Measurements from ENCODE around the gene GABBR2.

The GABBR2 gene

GRCh38 chr9:98565152-98566135 lies 143.3 kb downstream of the GABBR2 start:
- DNase-seq, result no peak

GRCh38 chr9:98564714-98565113 lies 144.0 kb downstream of the GABBR2 start:
- DNase-seq, result no peak

GRCh38 chr9:98563988-98564387 lies 144.7 kb downstream of the GABBR2 start:
- no peak for DNase-seq

GRCh38 chr9:98563212-98563907 lies 145.4 kb downstream of the GABBR2 start:
- no peak for DNase-seq

GRCh38 chr9:98559561-98559960 lies 149.2 kb downstream of the GABBR2 start:
- peak; percentile 10 to 24 for DNase-seq

GRCh38 chr9:98558575-98558974 lies 150.2 kb downstream of the GABBR2 start:
- DNase-seq, result no peak

- DNase-seq, result no peak
These were observed 152.2 kb downstream of the GABBR2 start for GRCh38 chr9:98556511-98556910.

- no peak for DNase-seq
These were observed 152.9 kb downstream of the GABBR2 start for GRCh38 chr9:98555651-98556465.

GRCh38 chr9:98554752-98555151 lies 154.0 kb downstream of the GABBR2 start:
- DNase-seq, result no peak

GRCh38 chr9:98552331-98552730 lies 156.4 kb downstream of the GABBR2 start:
- DNase-seq, result no peak

- peak in 1 of 2 experiments; percentile 69 for DNase-seq
These were observed 157.0 kb downstream of the GABBR2 start for GRCh38 chr9:98551511-98552286.

- DNase-seq, result no peak
These were observed 158.4 kb downstream of the GABBR2 start for GRCh38 chr9:98550206-98550820.

- DNase-seq, result no peak
These were observed 159.3 kb downstream of the GABBR2 start for GRCh38 chr9:98549401-98549800.

GRCh38 chr9:98547606-98548005 lies 161.1 kb downstream of the GABBR2 start:
- no peak for DNase-seq

- DNase-seq, result no peak
These were observed 163.7 kb downstream of the GABBR2 start for GRCh38 chr9:98545021-98545420.

GRCh38 chr9:98541684-98542230 lies 167.0 kb downstream of the GABBR2 start:
- no peak for DNase-seq

GRCh38 chr9:98540476-98540875 lies 168.3 kb downstream of the GABBR2 start:
- no peak for DNase-seq

GRCh38 chr9:98539954-98540353 lies 168.8 kb downstream of the GABBR2 start:
- no peak for DNase-seq

- peak; percentile 34 to 80 for DNase-seq
These were observed 170.1 kb downstream of the GABBR2 start for GRCh38 chr9:98538626-98539031.

GRCh38 chr9:98538203-98538602 lies 170.5 kb downstream of the GABBR2 start:
- no peak for DNase-seq

GRCh38 chr9:98536542-98537173 lies 172.1 kb downstream of the GABBR2 start:
- DNase-seq, result no peak

Data from cerebellar nuclear complex (tissue), 1 donor.